Suprapubic skin (tissue), 4 donors: Measurements from ENCODE around the gene PRDM12.

Source experiments
- CTCF ChIP-seq, 2 donors: fragments of 200-600 bp in 1 of 2; fragments of 450-650 bp in 1 of 2; sonication (generic) in 1 of 2; IDR thresholded peaks; one replicate each; pipeline ENCODE4 v1.5.1; 2016 to 2019; ENCODE audit warnings: antibody characterized with exemption in 2 of 2, mild to moderate bottlenecking in 1 of 2, moderate library complexity in 1 of 2
- POLR2A ChIP-seq, 2 donors: fragments of 450-650 bp; IDR thresholded peaks; one replicate each; pipeline ENCODE4 v1.6.1; 2017; ENCODE audit warnings: antibody characterized with exemption in 2 of 2, mild to moderate bottlenecking in 2 of 2, moderate library complexity in 2 of 2
- POLR2AphosphoS5 ChIP-seq, 3 donors: sonication (generic); formaldehyde crosslinking; IDR thresholded peaks; one replicate each; pipeline ENCODE4 v1.6.1; 2017; ENCODE audit warnings: antibody characterized with exemption in 3 of 3

DNA sequence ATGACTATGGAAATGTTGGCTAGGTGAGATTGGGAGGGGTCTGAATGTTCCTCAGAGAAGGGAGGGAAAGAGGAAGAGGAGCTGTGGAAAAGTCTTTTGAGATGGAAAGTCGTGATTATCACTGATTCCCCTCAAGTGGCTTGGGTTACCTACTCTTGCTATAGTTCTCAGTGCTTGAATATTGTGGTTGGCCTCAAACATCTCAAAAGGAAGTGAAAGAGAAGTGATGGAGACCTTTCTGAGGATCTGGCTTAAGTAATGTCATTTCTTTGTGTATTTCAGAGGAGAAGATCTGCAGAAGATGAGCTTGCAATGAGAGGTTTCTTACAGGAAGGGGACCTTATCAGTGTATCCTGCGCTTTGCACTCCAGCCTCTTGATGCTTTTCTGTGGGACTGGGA lies 34.7 kb downstream of the PRDM12 start:
- TF ChIP-seq CTCF (IDR thresholded peaks at IDR 0.05) = no peak
- TF ChIP-seq POLR2A (IDR thresholded peaks at IDR 0.05) = no peak
- no peak for TF ChIP-seq POLR2AphosphoS5 (IDR thresholded peaks at IDR 0.05)
